SK-N-SH (cell line): ENCODE data around the gene TSPAN3. TPM values are rescaled to one million over a fixed set of nuclear protein-coding genes. Genes with fewer than 3 reads are reported as not detected.

Experiments used
- CTCF ChIA-PET: fragments of 300-600, 350-600 bp; formaldehyde crosslinking; extraction: SDS; loops from one replicate; lab custom pipeline; 2021; lab: Yijun Ruan, JAX
- POLR2A ChIA-PET: fragments of 350-600 bp; sonication (Branson Sonifier 250); formaldehyde crosslinking; extraction: SDS; loops from one replicate; lab custom pipeline; 2020; ENCODE audit warnings: antibody characterized with exemption, inconsistent platforms; lab: Yijun Ruan, JAX
- DNase-seq: peaks from one replicate; pipeline ENCODE4 v3.0.0; 2012
- H2AFZ ChIP-seq: fragments of 200-600 bp; sonication (generic); 2 replicates; pipeline ENCODE4 v1.8.1; 2016; ENCODE audit warnings: antibody characterized with exemption, mild to moderate bottlenecking, low read depth
- H3F3A ChIP-seq: fragments of 200-600 bp; sonication (generic); replicated peaks from 2 replicates; pipeline ENCODE3; 2016; ENCODE audit warnings: antibody characterized with exemption, mild to moderate bottlenecking; ENCODE audit not compliant: insufficient read depth
- H3K27ac ChIP-seq, 2 experiments: fragments of 200-500 bp in 1 of 2; fragments of 200-600 bp in 1 of 2; sonication (Bioruptor generic) in 1 of 2; sonication (generic), shearing (Covaris generic) in 1 of 2; 2 replicates each; pipeline versions ENCODE4 v1.5.1 to v1.6.1; 2014 to 2016; ENCODE audit warnings: low read depth in 2 of 2, inconsistent platforms in 1 of 2, low read length in 1 of 2, mild to moderate bottlenecking in 1 of 2, mixed read lengths in 1 of 2
- H3K27me3 ChIP-seq: fragments of 200-600 bp; sonication (generic), shearing (Covaris generic); 2 replicates; pipeline ENCODE4 v1.6.1; 2016; ENCODE audit warnings: mixed run types; ENCODE audit not compliant: insufficient read depth
- H3K36me3 ChIP-seq, 2 experiments: fragments of 200-500 bp in 1 of 2; fragments of 200-600 bp in 1 of 2; sonication (Bioruptor generic) in 1 of 2; sonication (generic) in 1 of 2; replicated peaks in 1 of 2; 2 replicates each; pipeline versions ENCODE3 to v1.5.1; 2014 to 2016; ENCODE audit warnings: low read length in 1 of 2, mild to moderate bottlenecking in 1 of 2; ENCODE audit not compliant: insufficient read depth in 2 of 2, control insufficient read depth in 1 of 2
- H3K4me1 ChIP-seq, 2 experiments: fragments of 200-500 bp in 1 of 2; fragments of 200-600 bp in 1 of 2; sonication (Bioruptor generic) in 1 of 2; sonication (generic), shearing (Covaris generic) in 1 of 2; 2 replicates each; pipeline versions ENCODE4 v1.5.1 to v1.6.1; 2014 to 2016; ENCODE audit warnings: low read depth in 1 of 2, low read length in 1 of 2, mixed run types in 1 of 2; ENCODE audit not compliant: insufficient read depth in 2 of 2, control insufficient read depth in 1 of 2
- H3K4me2 ChIP-seq: fragments of 200-600 bp; sonication (generic), shearing (Covaris generic); 2 replicates; pipeline ENCODE4 v1.6.1; 2017; ENCODE audit warnings: mixed run types
- H3K4me3 ChIP-seq, 2 experiments: fragments of 200-500 bp in 1 of 2; fragments of 200-600 bp in 1 of 2; sonication (Bioruptor generic) in 1 of 2; sonication (generic), shearing (Covaris generic) in 1 of 2; 2 replicates each; pipeline versions ENCODE4 v1.5.1 to v1.8.1; 2014 to 2016; ENCODE audit warnings: low read depth in 2 of 2, inconsistent platforms in 1 of 2, low read length in 1 of 2, mild to moderate bottlenecking in 1 of 2, mixed read lengths in 1 of 2, moderate library complexity in 1 of 2
- H3K79me2 ChIP-seq: fragments of 200-600 bp; sonication (generic); 2 replicates; pipeline ENCODE4 v1.8.1; 2017; ENCODE audit warnings: mild to moderate bottlenecking; ENCODE audit not compliant: insufficient read depth
- H3K9ac ChIP-seq: fragments of 200-600 bp; sonication (generic); 2 replicates; pipeline ENCODE4 v1.6.1; 2017; ENCODE audit warnings: mixed run types
- H3K9me2 ChIP-seq: fragments of 200-600 bp; sonication (generic); 2 replicates; pipeline ENCODE4 v1.6.1; 2017; ENCODE audit warnings: mixed run types
- H3K9me3 ChIP-seq: fragments of 200-600 bp; sonication (generic); 2 replicates; pipeline ENCODE4 v1.6.1; 2017; ENCODE audit warnings: mixed run types, mild to moderate bottlenecking, moderate library complexity
- H4K20me1 ChIP-seq: fragments of 200-600 bp; sonication (generic); 2 replicates; pipeline ENCODE4 v1.6.1; 2017; ENCODE audit warnings: mild to moderate bottlenecking, mixed run types; ENCODE audit not compliant: insufficient read depth
- CTCF ChIP-seq: fragments of 200-600 bp; sonication (generic); IDR thresholded peaks from 2 replicates; pipeline ENCODE4 v1.6.1; 2017; ENCODE audit warnings: antibody characterized with exemption, mild to moderate bottlenecking, moderate library complexity
- FOXJ3 ChIP-seq: sonication (generic); formaldehyde crosslinking; IDR thresholded peaks from 2 replicates; pipeline ENCODE4 v1.5.1; 2020; ENCODE audit warnings: mild to moderate bottlenecking, missing genetic modification reagents
- GABPA ChIP-seq: IDR thresholded peaks from 2 replicates; pipeline ENCODE4 v1.4.0; 2012; ENCODE audit warnings: low read depth, mild to moderate bottlenecking
- IRF3 ChIP-seq: fragments of 150-350 bp; IDR thresholded peaks from 2 replicates; pipeline ENCODE4 v1.6.1; 2016; ENCODE audit warnings: mild to moderate bottlenecking, low read depth, low read length
- JUND ChIP-seq: IDR thresholded peaks from 2 replicates; pipeline ENCODE4 v1.4.0; 2012
- MAX ChIP-seq: IDR thresholded peaks from 2 replicates; pipeline ENCODE4 v1.4.0; 2012; ENCODE audit warnings: low read depth
- MXI1 ChIP-seq: IDR thresholded peaks from 2 replicates; pipeline ENCODE4 v1.6.1; 2012; ENCODE audit warnings: mild to moderate bottlenecking, low read depth, low read length, improper control_type of control experiment
- NFIC ChIP-seq: IDR thresholded peaks from 2 replicates; pipeline ENCODE4 v1.4.0; 2012; ENCODE audit warnings: borderline replicate concordance
- POLR2AphosphoS5 ChIP-seq: IDR thresholded peaks from 2 replicates; pipeline ENCODE4 v1.6.1; 2012; ENCODE audit warnings: low read depth, low read length
- RXRA ChIP-seq: IDR thresholded peaks from 2 replicates; pipeline ENCODE4 v1.4.0; 2012; ENCODE audit warnings: low read depth, mild to moderate bottlenecking, borderline replicate concordance
- SIN3A ChIP-seq: IDR thresholded peaks from 2 replicates; pipeline ENCODE4 v1.6.1; 2012; ENCODE audit warnings: low read depth, mild to moderate bottlenecking, low read length, moderate library complexity, borderline replicate concordance
- TCF12 ChIP-seq: IDR thresholded peaks from 2 replicates; pipeline ENCODE4 v1.4.0; 2012
- USF2 ChIP-seq: fragments of 150-350 bp; IDR thresholded peaks from 2 replicates; pipeline ENCODE4 v1.6.1; 2017; ENCODE audit warnings: antibody characterized with exemption, low read length, low read depth, borderline replicate concordance
- YY1 ChIP-seq: IDR thresholded peaks from 2 replicates; pipeline ENCODE4 v1.4.0; 2012; ENCODE audit warnings: low read depth, mild to moderate bottlenecking
- WGBS: methylation state at CpG from one replicate; pipeline ENCODE4 v1.1.6; 2017; ENCODE audit warnings: low lambda C conversion rate; 5-methylcytosine and 5-hydroxymethylcytosine counted together
- polyA plus RNA-seq, 3 experiments: library from polyadenylated mRNA; depleted of rRNA; stranded (reverse); fragments of >200 nt; gene quantifications; 2 replicates each; pipeline ENCODE4 v1.2.3, GENCODE V29; 2012

The TSPAN3 gene
- polyA plus RNA-seq, 1 of the 3 experiments (the other 2 are of a cell fraction), result 409 TPM

- no peaks in the 10 kb centered on the region for H3K79me2 ChIP-seq
- H3K27ac ChIP-seq, result no peak overlapping the region
- ChIA-PET CTCF (interaction anchor here (0.7 to 11.4 kb wide), 6 partner anchors 7 to 441 kb away, joined by 3 to 124 read pairs (median 4); no protein-coding TSS in a partner anchor), POLR2A (interaction anchor here (1.4 kb wide), 1 partner anchor 29 kb away, joined by 6 read pairs; the partner anchor contains the start of gene TSPAN3)
- 83% methylated on average over 3 of the region's 4 CpGs for WGBS
- no peaks in the 10 kb centered on the region for H3K27me3 ChIP-seq
- no peak overlapping the region for H3K9ac ChIP-seq
- no peaks in the 10 kb centered on the region for H4K20me1 ChIP-seq
- H2AFZ ChIP-seq, result no peak overlapping the region
- no peak for TF ChIP-seq POLR2AphosphoS5
- no peak for TF ChIP-seq GABPA
- TF ChIP-seq FOXJ3 (CRISPR knock-in tag), result no peak
- no peak for TF ChIP-seq SIN3A
- TF ChIP-seq CTCF, result no peak
- TF ChIP-seq NFIC, result no peak
- TF ChIP-seq RXRA, result no peak
- TF ChIP-seq TCF12, result no peak
- TF ChIP-seq MXI1, result no peak
- TF ChIP-seq MAX, result no peak
- TF ChIP-seq USF2, result no peak
- TF ChIP-seq YY1, result no peak
- no peak for TF ChIP-seq JUND
- TF ChIP-seq IRF3, result no peak
- H3K4me1 ChIP-seq, result peaks cover 0 to 13% of the 10 kb centered on the region in 2 experiments; a peak in 1 of 4 replicates
- no peaks in the 10 kb centered on the region for H3K36me3 ChIP-seq
- H3K9me2 ChIP-seq, result no peaks in the 10 kb centered on the region
- no peak overlapping the region for H3K4me3 ChIP-seq
- no peaks in the 10 kb centered on the region for H3F3A ChIP-seq
- H3K9me3 ChIP-seq, result no peaks in the 10 kb centered on the region
- no peak for DNase-seq
- no peak overlapping the region for H3K4me2 ChIP-seq
Observed at GRCh38 chr15:77099741-77100463, 29.0 kb upstream of the TSPAN3 start.
